GM03348 (cell line): ENCODE measurements around the gene TRUB2.

Experiments
- DNase-seq: peaks from one replicate; pipeline ENCODE4 v3.0.0; 2012; ENCODE audit warnings: low spot score

TRUB2 gene

DNA sequence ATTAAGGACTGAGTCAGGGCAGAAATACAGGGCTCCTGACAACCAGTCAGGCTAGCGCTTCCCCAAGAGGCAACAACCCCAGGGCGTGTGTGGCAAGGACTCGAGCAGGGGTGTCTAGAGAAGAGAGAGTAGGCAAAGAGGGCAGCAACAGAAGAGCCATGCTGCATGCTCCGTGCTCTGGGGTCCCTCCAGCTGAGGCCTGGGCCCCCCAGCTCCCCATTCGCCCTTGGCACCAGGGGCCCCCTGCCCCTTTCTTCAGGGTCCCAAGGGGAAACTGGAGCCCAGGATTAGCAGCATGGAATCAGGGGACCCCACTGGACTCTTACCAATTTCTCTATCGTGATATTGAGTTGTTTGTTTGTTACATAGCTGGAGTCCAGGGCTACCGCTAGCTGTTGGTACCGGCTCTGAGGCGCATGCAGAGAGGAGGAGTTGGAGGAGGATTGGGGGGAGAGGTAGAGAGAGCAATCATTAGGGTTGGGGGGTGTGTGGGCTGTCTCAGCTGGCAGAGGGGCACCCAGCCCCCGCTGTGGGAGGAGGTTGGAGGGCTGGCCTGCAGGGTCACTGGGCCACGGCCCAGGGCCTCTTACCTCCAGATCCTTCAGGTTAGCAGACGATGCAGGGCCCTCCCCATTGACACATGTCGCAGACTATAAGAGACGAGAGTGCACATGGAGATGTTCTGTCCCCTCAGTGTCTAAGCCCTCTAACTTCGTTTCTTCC is 55.2 kb downstream of the TRUB2 start:
- no peak for DNase-seq

- no peak for DNase-seq
These were observed 56.8 kb downstream of the TRUB2 start for GRCh38 chr9:128265348-128265847.

GRCh38 chr9:128262687-128263086 is 59.6 kb downstream of the TRUB2 start:
- DNase-seq: no peak

- DNase-seq: no peak
These were observed 61.9 kb downstream of the TRUB2 start for GRCh38 chr9:128260340-128260739.

GRCh38 chr9:128259156-128259555 is 63.1 kb downstream of the TRUB2 start:
- DNase-seq: no peak

DNA sequence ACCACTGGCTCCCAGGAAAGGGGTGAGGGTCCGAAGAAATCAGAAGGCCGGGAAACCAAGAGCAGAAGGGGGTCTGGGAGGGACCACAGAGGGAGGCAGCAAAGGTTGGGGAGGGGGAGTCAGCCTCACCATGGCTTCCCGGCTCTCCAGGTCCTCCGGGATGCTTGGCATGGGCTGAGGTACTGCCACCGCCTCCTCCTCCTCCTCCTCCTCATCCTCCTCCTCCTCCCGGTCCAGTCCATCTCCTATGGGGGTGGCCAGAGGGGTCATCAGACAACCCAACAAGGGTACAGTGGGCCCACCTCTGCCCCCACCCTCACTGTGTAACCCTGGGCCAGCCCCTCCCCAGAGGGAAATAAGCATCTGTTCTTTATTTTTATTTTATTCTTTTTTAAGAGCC is 63.9 kb downstream of the TRUB2 start:
- DNase-seq: no peak

DNA sequence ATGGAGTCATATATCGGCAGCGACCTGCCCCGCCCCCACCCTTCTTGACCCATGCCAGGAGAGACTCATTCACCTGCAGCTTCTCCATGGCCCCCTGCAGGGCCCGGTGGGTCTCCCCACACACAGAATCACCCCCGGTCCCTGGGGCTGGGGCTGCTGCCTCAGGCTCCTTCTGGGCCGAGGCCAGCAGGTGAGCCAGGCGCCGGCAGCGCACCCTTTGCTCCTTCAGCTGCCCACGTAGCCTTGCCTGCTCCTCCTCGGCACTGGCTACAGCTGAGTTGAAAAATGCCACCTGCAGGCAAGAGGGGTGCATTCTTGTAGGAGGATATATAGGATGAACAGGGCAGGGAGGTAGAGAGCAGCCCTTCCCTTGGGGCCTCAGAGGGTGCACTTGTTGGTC is 64.3 kb downstream of the TRUB2 start:
- no peak for DNase-seq

GRCh38 chr9:128257086-128257825 is 65.0 kb downstream of the TRUB2 start:
- no peak for DNase-seq
